IMR-90 (cell line): ENCODE measurements around the gene ANKRD65. TPM values are rescaled to one million over a fixed set of nuclear protein-coding genes. Genes with fewer than 3 reads are reported as not detected.

ENCODE experiments used
- ATAC-seq: fragments of 200-7000 bp; cut with Tn5 transposase; 2 replicates; pipeline ENCODE4 v1.9.1; 2020; ENCODE audit warnings: low read depth, mild to moderate bottlenecking, moderate library complexity
- BruUV-seq: library from RNA; stranded (reverse); fragments of 400-500 nt; replicated peaks from 2 replicates; lab custom pipeline; 2021; lab: Mats Ljungman, UMichigan
- CTCF ChIA-PET: fragments of 300-600 bp; formaldehyde crosslinking; extraction: SDS; loops from one replicate; lab custom pipeline; 2021; ENCODE audit warnings: antibody characterized with exemption; lab: Yijun Ruan, JAX
- POLR2A ChIA-PET: fragments of 300-600 bp; sonication (Branson Sonifier 250); formaldehyde crosslinking; loops from one replicate; lab custom pipeline; 2022; ENCODE audit warnings: antibody characterized with exemption; ENCODE audit not compliant: unreplicated experiment; lab: Charles Lee
- DNase-seq: peaks from one replicate; pipeline ENCODE4 v3.0.0; 2013
- H2AFZ ChIP-seq: replicated peaks from 2 replicates; pipeline ENCODE3; 2013; ENCODE audit warnings: low read length, mild to moderate bottlenecking; ENCODE audit not compliant: poor library complexity
- H2AK5ac ChIP-seq: 2 replicates; pipeline ENCODE4 v1.6.1; 2013; ENCODE audit warnings: low read depth, low read length, inconsistent platforms
- H2AK9ac ChIP-seq: replicated peaks from 2 replicates; pipeline ENCODE3; 2013; ENCODE audit warnings: mild to moderate bottlenecking, low read depth, low read length, moderate library complexity; ENCODE audit not compliant: poor library complexity
- H2BK120ac ChIP-seq: 2 replicates; pipeline ENCODE4 v1.6.1; 2013; ENCODE audit warnings: low read depth, low read length, inconsistent platforms
- H2BK15ac ChIP-seq: 3 replicates; pipeline ENCODE4 v1.6.1; 2013; ENCODE audit warnings: low read depth, low read length, inconsistent platforms
- H2BK20ac ChIP-seq: 2 replicates; pipeline ENCODE4 v1.6.1; 2013; ENCODE audit warnings: low read depth, mild to moderate bottlenecking, inconsistent platforms, low read length, moderate library complexity
- H2BK5ac ChIP-seq: 2 replicates; pipeline ENCODE4 v1.6.1; 2013; ENCODE audit warnings: mild to moderate bottlenecking, low read depth, low read length, inconsistent platforms; ENCODE audit not compliant: poor library complexity, severe bottlenecking
- H3K14ac ChIP-seq: replicated peaks from 2 replicates; pipeline ENCODE4 v1.6.1; 2013; ENCODE audit warnings: low read depth, low read length, inconsistent platforms
- H3K18ac ChIP-seq: 2 replicates; pipeline ENCODE4 v1.6.1; 2013; ENCODE audit warnings: low read depth, low read length, control low read depth
- H3K23ac ChIP-seq: 2 replicates; pipeline ENCODE4 v1.6.1; 2013; ENCODE audit warnings: low read depth, low read length, inconsistent platforms
- H3K27ac ChIP-seq: 2 replicates; pipeline ENCODE4 v1.5.1; 2013; ENCODE audit warnings: mild to moderate bottlenecking, control low read depth, low read length; ENCODE audit not compliant: insufficient read depth
- H3K27me3 ChIP-seq: 2 replicates; pipeline ENCODE4 v1.6.1; 2013; ENCODE audit warnings: low read length; ENCODE audit not compliant: control insufficient read depth, insufficient read depth
- H3K36me3 ChIP-seq: 2 replicates; pipeline ENCODE4 v1.6.1; 2013; ENCODE audit warnings: low read length, mixed read lengths; ENCODE audit not compliant: control insufficient read depth, insufficient read depth
- H3K4ac ChIP-seq: 2 replicates; pipeline ENCODE4 v1.6.1; 2013; ENCODE audit warnings: low read depth, low read length, inconsistent platforms
- H3K4me1 ChIP-seq: 2 replicates; pipeline ENCODE4 v1.6.1; 2013; ENCODE audit warnings: low read length, mixed read lengths; ENCODE audit not compliant: control insufficient read depth, insufficient read depth
- H3K4me2 ChIP-seq: 2 replicates; pipeline ENCODE4 v1.6.1; 2013; ENCODE audit warnings: low read depth, mild to moderate bottlenecking, control low read depth, low read length, moderate library complexity
- H3K4me3 ChIP-seq: 2 replicates; pipeline ENCODE4 v1.5.1; 2013; ENCODE audit warnings: low read depth, mild to moderate bottlenecking, control low read depth, low read length, moderate library complexity; ENCODE audit not compliant: insufficient read depth
- H3K56ac ChIP-seq: 2 replicates; pipeline ENCODE4 v1.6.1; 2013; ENCODE audit warnings: low read length, inconsistent platforms; ENCODE audit not compliant: insufficient read depth; ENCODE audit errors: extremely low read depth
- H3K79me1 ChIP-seq, 2 experiments: 2 replicates each; pipeline ENCODE4 v1.6.1; 2013; ENCODE audit warnings: low read length in 2 of 2, inconsistent platforms in 1 of 2, low read depth in 1 of 2
- H3K9ac ChIP-seq: 2 replicates; pipeline ENCODE4 v1.6.1; 2013; ENCODE audit warnings: low read depth, low read length, control low read depth
- H3K9me1 ChIP-seq: 2 replicates; pipeline ENCODE4 v1.6.1; 2013; ENCODE audit warnings: low read length, inconsistent platforms; ENCODE audit not compliant: insufficient read depth
- H3K9me3 ChIP-seq: 2 replicates; pipeline ENCODE4 v1.6.1; 2013; ENCODE audit warnings: low read length; ENCODE audit not compliant: control insufficient read depth, insufficient read depth
- H4K20me1 ChIP-seq: 2 replicates; pipeline ENCODE4 v1.6.1; 2013; ENCODE audit warnings: low read length, inconsistent platforms; ENCODE audit not compliant: insufficient read depth
- H4K5ac ChIP-seq: 2 replicates; pipeline ENCODE4 v1.6.1; 2013; ENCODE audit warnings: mild to moderate bottlenecking, low read depth, low read length, control low read depth
- H4K8ac ChIP-seq, 2 experiments: 2 replicates each; pipeline ENCODE4 v1.6.1; 2013; ENCODE audit warnings: low read depth in 2 of 2, low read length in 2 of 2, control low read depth in 1 of 2, inconsistent platforms in 1 of 2
- H4K91ac ChIP-seq: 2 replicates; pipeline ENCODE4 v1.6.1; 2013; ENCODE audit warnings: low read depth, low read length, inconsistent platforms; ENCODE audit not compliant: insufficient read depth
- BHLHE40 ChIP-seq: fragments of 150-350 bp; IDR thresholded peaks from 2 replicates; pipeline ENCODE4 v1.6.1; 2016; ENCODE audit warnings: mild to moderate bottlenecking, low read depth, low read length
- CEBPB ChIP-seq: IDR thresholded peaks from 2 replicates; pipeline ENCODE4 v1.6.1; 2012; ENCODE audit warnings: low read depth, low read length, improper control_type of control experiment
- CHD1 ChIP-seq: IDR thresholded peaks from 2 replicates; pipeline ENCODE4 v1.6.1; 2012; ENCODE audit warnings: low read depth, low read length, improper control_type of control experiment
- CTCF ChIP-seq: conservative IDR thresholded peaks from 2 replicates; pipeline ENCODE4 v1.5.1; 2012; ENCODE audit warnings: mild to moderate bottlenecking, low read depth, low read length, improper control_type of control experiment
- FOS ChIP-seq: fragments of 150-350 bp; IDR thresholded peaks from 2 replicates; pipeline ENCODE4 v1.6.1; 2016; ENCODE audit warnings: low read depth, low read length
- MAFK ChIP-seq: IDR thresholded peaks from 2 replicates; pipeline ENCODE4 v1.6.1; 2012; ENCODE audit warnings: low read depth, low read length, improper control_type of control experiment
- MXI1 ChIP-seq: IDR thresholded peaks from 2 replicates; pipeline ENCODE4 v1.6.1; 2012; ENCODE audit warnings: low read depth, mild to moderate bottlenecking, low read length, moderate library complexity, borderline replicate concordance
- NFE2L2 ChIP-seq: fragments of 150-350 bp; IDR thresholded peaks from 2 replicates; pipeline ENCODE4 v1.6.1; 2016; ENCODE audit warnings: low read depth, mild to moderate bottlenecking, low read length
- POLR2A ChIP-seq: IDR thresholded peaks from 2 replicates; pipeline ENCODE4 v1.6.1; 2012; ENCODE audit warnings: mild to moderate bottlenecking, low read depth, low read length
- RAD21 ChIP-seq: IDR thresholded peaks from 2 replicates; pipeline ENCODE4 v1.6.1; 2012; ENCODE audit warnings: low read length, improper control_type of control experiment
- RCOR1 ChIP-seq: IDR thresholded peaks from 2 replicates; pipeline ENCODE4 v1.6.1; 2012; ENCODE audit warnings: mild to moderate bottlenecking, low read length, improper control_type of control experiment; ENCODE audit not compliant: insufficient replicate concordance
- USF2 ChIP-seq: fragments of 150-350 bp; IDR thresholded peaks from 2 replicates; pipeline ENCODE4 v1.6.1; 2017; ENCODE audit warnings: mild to moderate bottlenecking, antibody characterized with exemption, low read length, low read depth
- WGBS, 2 experiments: methylation state at CpG; one replicate each; pipeline versions ENCODE4 v1.1.5 to v1.1.7; 2013; ENCODE audit warnings: missing lambda C conversion rate in 2 of 2; ENCODE audit not compliant: insufficient read length in 1 of 2; ENCODE audit errors: extremely low coverage in 2 of 2; 5-methylcytosine and 5-hydroxymethylcytosine counted together
- dilution Hi-C: fragments of 300-500 bp; cut with HindIII; formaldehyde crosslinking; loops from one replicate; pipeline ENCODE4 v1.14.3; 2018; ENCODE audit warnings: low sequenced_read_pairs; ENCODE audit not compliant: unreplicated experiment
- in situ Hi-C: fragments of 300-500 bp; cut with MboI; formaldehyde crosslinking; loops from 3 replicates; pipeline ENCODE4 v1.14.3; 2019; ENCODE audit warnings: low sequenced_read_pairs, inconsistent platforms, mixed read lengths
- intact Hi-C: fragments of 100-400 bp; cut with micrococcal nuclease; formaldehyde crosslinking; loops from 2 replicates; pipeline ENCODE4 v1.10.0; 2022
- polyA plus RNA-seq, 3 experiments: library from polyadenylated mRNA; depleted of rRNA; stranded (reverse); fragments of >200 nt; gene quantifications; 2 replicates each; pipeline ENCODE4 v1.2.3, GENCODE V29; 2012; ENCODE audit warnings: low replicate concordance in 1 of 3
- total RNA-seq: library from RNA; depleted of rRNA; stranded (reverse); fragments of >200 nt; gene quantifications from 2 replicates; pipeline ENCODE4 v1.2.3, GENCODE V29; 2012

Gene ANKRD65
- total and polyA plus RNA-seq, 2 of the 4 experiments (the other 2 are of a cell fraction), result 0.09 TPM; not detected in 1

- no peak overlapping the region for H3K27ac ChIP-seq
- no peak overlapping the region for H2AFZ ChIP-seq
- CTCF ChIA-PET, result no interaction called here
- H2BK15ac ChIP-seq, result no peak overlapping the region
- POLR2A ChIA-PET, result no interaction called here
- H2BK5ac ChIP-seq, result no peak overlapping the region
- no peak overlapping the region for H2AK9ac ChIP-seq
- BruUV-seq, result no TSS peak
- no peak overlapping the region for H3K4ac ChIP-seq
- H4K8ac ChIP-seq, result no peak overlapping the region
- H4K91ac ChIP-seq, result no peak overlapping the region
- no peak overlapping the region for H3K9ac ChIP-seq
- H3K14ac ChIP-seq, result no peak overlapping the region
- H4K5ac ChIP-seq, result no peak overlapping the region
- TF ChIP-seq RCOR1 (no peak), POLR2A (no peak), NFE2L2 (no peak), BHLHE40 (no peak), USF2 (no peak), FOS (no peak), CEBPB (no peak), RAD21 (no peak), MAFK (no peak), CTCF (no peak), MXI1 (no peak), CHD1 (no peak)
- 93% methylated on average over 2 of the region's 8 CpGs; no CpG with 5 or more reads in 1 of the 2 experiments for WGBS, 2 experiments
- no peak overlapping the region for H3K23ac ChIP-seq
- H3K4me3 ChIP-seq, result no peak overlapping the region
- DNase-seq (no peak), ATAC-seq (no peak)
- H4K20me1 ChIP-seq, result peaks cover 13% of the 10 kb centered on the region
- H2BK20ac ChIP-seq, result no peak overlapping the region
- no peaks in the 10 kb centered on the region for H3K27me3 ChIP-seq
- no peak overlapping the region for H3K56ac ChIP-seq
- H3K9me1 ChIP-seq, result no peaks in the 10 kb centered on the region; the same call in 1 of the 2 replicates
- dilution Hi-C loops (no loop called here), intact Hi-C loops (no loop called here), in situ Hi-C loops (no loop called here)
- no peak overlapping the region for H2BK120ac ChIP-seq
- no peaks in the 10 kb centered on the region for H3K4me1 ChIP-seq
- no peak overlapping the region for H3K18ac ChIP-seq
- peaks cover 16 to 40% of the 10 kb centered on the region in 2 experiments for H3K79me1 ChIP-seq
- H3K9me3 ChIP-seq, result no peaks in the 10 kb centered on the region
- H3K4me2 ChIP-seq, result no peak overlapping the region
- H3K36me3 ChIP-seq, result peaks cover 55% of the 10 kb centered on the region
- H2AK5ac ChIP-seq, result no peak overlapping the region
Measured at GRCh38 chr1:1385931-1386330, 35.1 kb downstream of the ANKRD65 start.
